ENCODE measurements around the gene SNX11.

The SNX11 gene

GRCh38 chr17:48110761-48111160, 3.2 kb downstream of the SNX11 start:
- no peak for TF ChIP-seq SPI1 (IDR thresholded peaks at IDR 0.05; ENCODE audit: borderline replicate concordance, low read depth)
- TF ChIP-seq CTCF (IDR thresholded peaks at IDR 0.05; ENCODE audit: insufficient read depth, low read length): no peak
- TF ChIP-seq GABPA (IDR thresholded peaks at IDR 0.05; ENCODE audit: low read depth): no peak
- no peak for TF ChIP-seq POLR2AphosphoS5 (IDR thresholded peaks at IDR 0.05; ENCODE audit: low read depth)
- TF ChIP-seq REST (IDR thresholded peaks at IDR 0.05; ENCODE audit: insufficient replicate concordance, low read depth): no peak
- peak overlapping the region; percentile 78 for H3K27ac ChIP-seq (replicated peaks)
- no peaks in the 10 kb centered on the region for H3K27me3 ChIP-seq (ENCODE audit: insufficient read depth, poor library complexity, severe bottlenecking)
- H3K4me3 ChIP-seq (replicated peaks; ENCODE audit: insufficient read depth, low read length): 0 out of 2 replicates have a peak overlapping the region, but pooled peaks have one; percentile 8
- no peak for DNase-seq (ENCODE audit: low read depth in 1 of 2, low spot score in 1 of 2)

- H3K27me3 ChIP-seq (ENCODE audit: insufficient read depth, poor library complexity, severe bottlenecking): no peaks in the 10 kb centered on the region
- H3K4me3 ChIP-seq (replicated peaks; ENCODE audit: insufficient read depth, low read length): no peak overlapping the region
- no peak for DNase-seq (ENCODE audit: low read depth in 1 of 2, low spot score in 1 of 2)
- TF ChIP-seq SPI1 (IDR thresholded peaks at IDR 0.05; ENCODE audit: borderline replicate concordance, low read depth): no peak
- no peak for TF ChIP-seq CTCF (IDR thresholded peaks at IDR 0.05; ENCODE audit: insufficient read depth, low read length)
- no peak for TF ChIP-seq GABPA (IDR thresholded peaks at IDR 0.05; ENCODE audit: low read depth)
- TF ChIP-seq REST (IDR thresholded peaks at IDR 0.05; ENCODE audit: insufficient replicate concordance, low read depth): no peak
- no peak for TF ChIP-seq POLR2AphosphoS5 (IDR thresholded peaks at IDR 0.05; ENCODE audit: low read depth)
- peak overlapping the region; percentile 78 for H3K27ac ChIP-seq (replicated peaks)
Observed at GRCh38 chr17:48111937-48112241, 4.3 kb downstream of the SNX11 start.

- DNase-seq (ENCODE audit: low read depth in 1 of 2, low spot score in 1 of 2): peak; percentile 87 to 92
- Histone ChIP-seq H3K27ac (replicated peaks) (peak overlapping the region; percentile 78), H3K27me3 (ENCODE audit: insufficient read depth, poor library complexity, severe bottlenecking) (no peaks in the 10 kb centered on the region), H3K4me3 (replicated peaks; ENCODE audit: insufficient read depth, low read length) (no peak overlapping the region)
- TF ChIP-seq POLR2AphosphoS5 (IDR thresholded peaks at IDR 0.05; ENCODE audit: low read depth) (peak; percentile 70), REST (IDR thresholded peaks at IDR 0.05; ENCODE audit: insufficient replicate concordance, low read depth) (peak; percentile 40), SPI1 (IDR thresholded peaks at IDR 0.05; ENCODE audit: borderline replicate concordance, low read depth) (peak; percentile 68; the same call in 1 of the 2 replicates), GABPA (IDR thresholded peaks at IDR 0.05; ENCODE audit: low read depth) (no peak; the same call in 1 of the 2 replicates)
Observed at GRCh38 chr17:48113201-48113676, 5.7 kb downstream of the SNX11 start.

All from HL-60 (cell line).